BLaER1 treated with 17β-estradiol and CSF1 and Interleukin-3, amounts not matched to agents 10 nM and 100 nM (cell line): ENCODE data around the gene SEMA4D.

Source experiments
- H3K27ac ChIP-seq, 11 experiments: shearing (Covaris generic); formaldehyde crosslinking; 2 replicates each; pipeline ENCODE4 v1.8.1; 2022
- H3K27me3 ChIP-seq, 11 experiments: shearing (Covaris generic); formaldehyde crosslinking; 2 replicates each; pipeline ENCODE4 v1.8.1; 2022
- H3K36me3 ChIP-seq, 11 experiments: shearing (Covaris generic); formaldehyde crosslinking; 2 replicates each; pipeline ENCODE4 v1.8.1; 2022
- H3K4me1 ChIP-seq, 10 experiments: shearing (Covaris generic); formaldehyde crosslinking; 2 replicates each; pipeline ENCODE4 v1.8.1; 2022
- H3K4me2 ChIP-seq, 11 experiments: shearing (Covaris generic); formaldehyde crosslinking; 2 replicates each; pipeline ENCODE4 v1.8.1; 2022
- H3K4me3 ChIP-seq, 10 experiments: shearing (Covaris generic); formaldehyde crosslinking; 2 replicates each; pipeline ENCODE4 v1.8.1; 2022
- H3K9ac ChIP-seq, 11 experiments: shearing (Covaris generic); formaldehyde crosslinking; 2 replicates each; pipeline ENCODE4 v1.8.1; 2022
- H3K9me3 ChIP-seq, 11 experiments: shearing (Covaris generic); formaldehyde crosslinking; replicated peaks in 1 of 11; 2 replicates each; pipeline ENCODE4 v1.8.1; 2022
- H4K20me1 ChIP-seq, 11 experiments: shearing (Covaris generic); formaldehyde crosslinking; 2 replicates each; pipeline ENCODE4 v1.8.1; 2022
- Cebpa-rat ChIP-seq, 11 experiments: shearing (Covaris generic); IDR thresholded peaks; 2 replicates each; pipeline ENCODE4 v1.8.1; 2022

SEMA4D gene

GRCh38 chr9:89497978-89498851, at the start of gene SEMA4D:
Gene SEMA4D, minus strand, starts transcription at chr9:89498113. Its CDS starts 92,657 bp downstream, at chr9:89405456.
- H3K9me3 ChIP-seq: no peaks in the 10 kb centered on the region
- no peaks in the 10 kb centered on the region for H3K27me3 ChIP-seq
- peak within 1 kb of the TSS; percentile 76 to 87 (median 83) for H3K9ac ChIP-seq
- peak within 1 kb of the TSS; percentile 71 to 93 (median 88) for H3K4me3 ChIP-seq
- peak within 1 kb of the TSS; percentile 87 to 99 (median 98) for H3K4me2 ChIP-seq
- 0 out of 22 replicates have a peak, but pooled peaks cover 0 to under 1% (median 0%) of the 10 kb centered on the region in 11 experiments for H3K36me3 ChIP-seq
- H3K27ac ChIP-seq: peak within 1 kb of the TSS; percentile 65 to 92 (median 84); a peak in 21 of 22 replicates
- H3K4me1 ChIP-seq: peaks cover 52 to 86% (median 84%) of the 10 kb centered on the region in 10 experiments
- no peak for TF ChIP-seq Cebpa-rat (IDR thresholded peaks at IDR 0.05)
- peaks cover 12 to 40% (median 22%) of the 10 kb centered on the region in 11 experiments; a peak in 17 of 22 replicates for H4K20me1 ChIP-seq

- no peak for TF ChIP-seq Cebpa-rat (IDR thresholded peaks at IDR 0.05)
- Histone ChIP-seq H3K27me3 (peaks cover 0 to 11% (median 0%) of the 10 kb centered on the region in 11 experiments; a peak in 2 of 22 replicates), H3K4me1 (peaks cover 21 to 37% (median 33%) of the 10 kb centered on the region in 10 experiments), H3K27ac (no peak overlapping the region), H3K4me2 (no peak overlapping the region), H3K4me3 (no peak overlapping the region), H4K20me1 (no peaks in the 10 kb centered on the region), H3K9ac (no peak overlapping the region), H3K9me3 (peaks cover 23 to 31% (median 28%) of the 10 kb centered on the region in 11 experiments), H3K36me3 (no peaks in the 10 kb centered on the region)
Observed at GRCh38 chr9:89547000-89547399, 49.1 kb upstream of the SEMA4D start.

GRCh38 chr9:89544279-89544661, 46.4 kb upstream of the SEMA4D start:
- Histone ChIP-seq H3K4me3 (no peak overlapping the region), H3K4me1 (peaks cover 18 to 51% (median 40%) of the 10 kb centered on the region in 10 experiments), H3K9me3 (peaks cover 23 to 31% (median 28%) of the 10 kb centered on the region in 11 experiments), H4K20me1 (no peaks in the 10 kb centered on the region), H3K27ac (no peak overlapping the region), H3K9ac (no peak overlapping the region), H3K27me3 (peaks cover 0 to 14% (median 0%) of the 10 kb centered on the region in 11 experiments; a peak in 2 of 22 replicates), H3K36me3 (no peaks in the 10 kb centered on the region), H3K4me2 (peak overlapping the region in 8 of 11 experiments; percentile 18 to 87 (median 74); a peak in 14 of 22 replicates)
- TF ChIP-seq Cebpa-rat (IDR thresholded peaks at IDR 0.05): no peak

- Histone ChIP-seq H3K9ac (no peak overlapping the region), H3K27ac (no peak overlapping the region), H3K4me1 (peaks cover 18 to 49% (median 39%) of the 10 kb centered on the region in 10 experiments), H3K9me3 (peaks cover 23 to 31% (median 28%) of the 10 kb centered on the region in 11 experiments), H3K36me3 (no peaks in the 10 kb centered on the region), H3K4me2 (peak overlapping the region in 8 of 11 experiments; percentile 55 to 87 (median 74); a peak in 16 of 22 replicates), H3K27me3 (peaks cover 0 to 14% (median 0%) of the 10 kb centered on the region in 11 experiments; a peak in 2 of 22 replicates), H3K4me3 (no peak overlapping the region), H4K20me1 (no peaks in the 10 kb centered on the region)
- no peak for TF ChIP-seq Cebpa-rat (IDR thresholded peaks at IDR 0.05)
Observed at GRCh38 chr9:89543621-89544278, 45.8 kb upstream of the SEMA4D start.

- Histone ChIP-seq H4K20me1 (no peaks in the 10 kb centered on the region), H3K4me3 (no peak overlapping the region), H3K36me3 (no peaks in the 10 kb centered on the region), H3K27me3 (peaks cover 0 to 14% (median 0%) of the 10 kb centered on the region in 11 experiments; a peak in 2 of 22 replicates), H3K9me3 (peaks cover 23 to 31% (median 28%) of the 10 kb centered on the region in 11 experiments), H3K4me2 (peak overlapping the region; percentile 43 to 87 (median 64)), H3K4me1 (peaks cover 18 to 43% (median 35%) of the 10 kb centered on the region in 10 experiments), H3K9ac (0 out of 22 replicates have a peak overlapping the region, but pooled peaks of 1 of the 11 experiments have one; percentile 16), H3K27ac (no peak overlapping the region)
- TF ChIP-seq Cebpa-rat (IDR thresholded peaks at IDR 0.05): no peak
Observed at GRCh38 chr9:89543111-89543510, 45.2 kb upstream of the SEMA4D start.

GRCh38 chr9:89542401-89543021, 44.6 kb upstream of the SEMA4D start:
- Histone ChIP-seq H3K27ac (no peak overlapping the region), H3K4me2 (peak overlapping the region; percentile 43 to 87 (median 64))

GRCh38 chr9:89541798-89542197, 43.9 kb upstream of the SEMA4D start:
- H3K27ac ChIP-seq: no peak overlapping the region
- H4K20me1 ChIP-seq: no peaks in the 10 kb centered on the region
- H3K9me3 ChIP-seq: peaks cover 19 to 22% (median 20%) of the 10 kb centered on the region in 11 experiments
- no peak overlapping the region for H3K4me3 ChIP-seq
- H3K27me3 ChIP-seq: peaks cover 0 to 14% (median 0%) of the 10 kb centered on the region in 11 experiments; a peak in 2 of 22 replicates
- no peak overlapping the region for H3K9ac ChIP-seq
- H3K36me3 ChIP-seq: no peaks in the 10 kb centered on the region
- peaks cover 20 to 44% (median 38%) of the 10 kb centered on the region in 10 experiments for H3K4me1 ChIP-seq
- H3K4me2 ChIP-seq: peak overlapping the region in 10 of 11 experiments; percentile 43 to 87 (median 66); a peak in 19 of 22 replicates
- TF ChIP-seq Cebpa-rat (IDR thresholded peaks at IDR 0.05): no peak

More at GRCh38 chr9:89542401-89543021, 44.6 kb upstream of the SEMA4D start:
- H3K9ac ChIP-seq: peak overlapping the region in 1 of 11 experiments; percentile 16; a peak in 1 of 22 replicates
- H3K36me3 ChIP-seq: no peaks in the 10 kb centered on the region
- H3K27me3 ChIP-seq: peaks cover 0 to 14% (median 0%) of the 10 kb centered on the region in 11 experiments; a peak in 2 of 22 replicates
- peaks cover 23 to 29% (median 27%) of the 10 kb centered on the region in 11 experiments for H3K9me3 ChIP-seq
- H4K20me1 ChIP-seq: no peaks in the 10 kb centered on the region
- peaks cover 18 to 41% (median 35%) of the 10 kb centered on the region in 10 experiments for H3K4me1 ChIP-seq
- no peak for TF ChIP-seq Cebpa-rat (IDR thresholded peaks at IDR 0.05)
- H3K4me3 ChIP-seq: no peak overlapping the region

- Histone ChIP-seq H3K4me3 (no peak overlapping the region), H3K27me3 (peaks cover 0 to 14% (median 0%) of the 10 kb centered on the region in 11 experiments; a peak in 2 of 22 replicates), H3K4me1 (peaks cover 33 to 56% (median 51%) of the 10 kb centered on the region in 10 experiments)
Observed at GRCh38 chr9:89539374-89539773, 41.5 kb upstream of the SEMA4D start.

More at GRCh38 chr9:89539374-89539773, 41.5 kb upstream of the SEMA4D start:
- no peak for TF ChIP-seq Cebpa-rat (IDR thresholded peaks at IDR 0.05)
- Histone ChIP-seq H3K9ac (no peak overlapping the region), H3K36me3 (no peaks in the 10 kb centered on the region), H3K4me2 (no peak overlapping the region), H3K27ac (no peak overlapping the region), H4K20me1 (no peaks in the 10 kb centered on the region), H3K9me3 (no peaks in the 10 kb centered on the region)
